GM12878 (cell line): ENCODE measurements around the gene GPATCH3.

Source experiments
- CEBPZ ChIP-seq: fragments of 150-350 bp; IDR thresholded peaks from 2 replicates; pipeline ENCODE4 v1.6.1; 2016; ENCODE audit warnings: low read depth, low read length
- NBN ChIP-seq: fragments of 450-650 bp; IDR thresholded peaks from 2 replicates; pipeline ENCODE4 v1.6.1; 2016
- NR2C1 ChIP-seq: fragments of 450-650 bp; IDR thresholded peaks from 2 replicates; pipeline ENCODE4 v1.6.1; 2017; ENCODE audit warnings: antibody characterized with exemption, mild to moderate bottlenecking, moderate library complexity
- NRF1 ChIP-seq: conservative IDR thresholded peaks from 2 replicates; pipeline ENCODE4 v1.6.1; 2011; ENCODE audit warnings: mild to moderate bottlenecking, low read depth, low read length, improper control_type of control experiment
- SUPT20H ChIP-seq: IDR thresholded peaks from 2 replicates; pipeline ENCODE4 v1.6.1; 2011; ENCODE audit warnings: low read depth, mild to moderate bottlenecking, low read length, moderate library complexity, borderline replicate concordance; ENCODE audit not compliant: control insufficient read depth
- TARDBP ChIP-seq: IDR thresholded peaks from 2 replicates; pipeline ENCODE4 v1.6.1; 2016; ENCODE audit warnings: borderline replicate concordance
- TF ChIP-seq, protein P1 (sequence below), 3 experiments: IDR thresholded peaks in 2 of 3; conservative IDR thresholded peaks in 1 of 3; 2 replicates each; pipeline ENCODE4 v1.5.1; 2011; ENCODE audit warnings: low read depth in 3 of 3, low read length in 3 of 3, mild to moderate bottlenecking in 3 of 3, control low read depth in 2 of 3, moderate library complexity in 2 of 3, inconsistent platforms in 1 of 3, mixed read lengths in 1 of 3; ENCODE audit not compliant: control insufficient read depth in 2 of 3, insufficient read depth in 1 of 3; ENCODE audit errors: extremely low read depth in 1 of 3

- TF ChIP-seq, protein P1, sequence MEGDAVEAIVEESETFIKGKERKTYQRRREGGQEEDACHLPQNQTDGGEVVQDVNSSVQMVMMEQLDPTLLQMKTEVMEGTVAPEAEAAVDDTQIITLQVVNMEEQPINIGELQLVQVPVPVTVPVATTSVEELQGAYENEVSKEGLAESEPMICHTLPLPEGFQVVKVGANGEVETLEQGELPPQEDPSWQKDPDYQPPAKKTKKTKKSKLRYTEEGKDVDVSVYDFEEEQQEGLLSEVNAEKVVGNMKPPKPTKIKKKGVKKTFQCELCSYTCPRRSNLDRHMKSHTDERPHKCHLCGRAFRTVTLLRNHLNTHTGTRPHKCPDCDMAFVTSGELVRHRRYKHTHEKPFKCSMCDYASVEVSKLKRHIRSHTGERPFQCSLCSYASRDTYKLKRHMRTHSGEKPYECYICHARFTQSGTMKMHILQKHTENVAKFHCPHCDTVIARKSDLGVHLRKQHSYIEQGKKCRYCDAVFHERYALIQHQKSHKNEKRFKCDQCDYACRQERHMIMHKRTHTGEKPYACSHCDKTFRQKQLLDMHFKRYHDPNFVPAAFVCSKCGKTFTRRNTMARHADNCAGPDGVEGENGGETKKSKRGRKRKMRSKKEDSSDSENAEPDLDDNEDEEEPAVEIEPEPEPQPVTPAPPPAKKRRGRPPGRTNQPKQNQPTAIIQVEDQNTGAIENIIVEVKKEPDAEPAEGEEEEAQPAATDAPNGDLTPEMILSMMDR (IDR thresholded peaks at IDR 0.05 in 2 of 3, conservative IDR thresholded peaks at IDR 0.05 in 1 of 3; ENCODE audit: control insufficient read depth in 2 of 3, extremely low read depth in 1 of 3, insufficient read depth in 1 of 3, low read depth in 3 of 3, low read length in 3 of 3) = no peak
- TF ChIP-seq SUPT20H (no peak), CEBPZ (no peak), NBN (no peak), TARDBP (no peak), NRF1 (no peak), NR2C1 (no peak)
These were observed 22.6 kb upstream of the GPATCH3 start for GRCh38 chr1:26922901-26923300.
